ENCODE measurements around the gene WDR4. TPM values are rescaled to one million over a fixed set of nuclear protein-coding genes. Genes with fewer than 3 reads are reported as not detected.

The WDR4 gene
- total and polyA plus RNA-seq, 2 of the 13 experiments (the other 11 are each of a cell fraction or from before 2014, with no cell fraction given) = 11.3 to 14.4 TPM

GRCh38 chr21:42892582-42892930, 13.2 kb upstream of the WDR4 start:
- in situ Hi-C loops (cut with HindIII; ENCODE audit: extremely low pct_ligation_motif_present, low pct_unique_long_range_greater_than_20kb) (no loop called here), intact Hi-C loops (cut with micrococcal nuclease; ENCODE audit: unreplicated experiment) (no loop called here)
- Histone ChIP-seq H3K9me3 (ENCODE audit: low read length) (no peaks in the 10 kb centered on the region), H3K4me1 (ENCODE audit: insufficient read depth, low read length) (peaks cover 18% of the 10 kb centered on the region), H3K79me2 (ENCODE audit: insufficient read depth, low read length) (peaks cover 13% of the 10 kb centered on the region), H3K4me3 (replicated peaks in 1 of 3; ENCODE audit: insufficient read depth in 1 of 3, low read depth in 2 of 3, low read length in 3 of 3) (peak overlapping the region; percentile 51 to 99 (median 75); a peak in 5 of 6 replicates), H3K4me2 (ENCODE audit: low read depth, low read length) (peak overlapping the region; percentile 76), H4K20me1 (ENCODE audit: insufficient read depth, low read length) (no peaks in the 10 kb centered on the region), H3K36me3 (replicated peaks in 1 of 2; ENCODE audit: control insufficient read depth in 1 of 2, insufficient read depth in 2 of 2, low read length in 2 of 2) (peaks cover 0 to 4% of the 10 kb centered on the region in 2 experiments; a peak in 3 of 5 replicates), H2AFZ (ENCODE audit: low read length) (no peak overlapping the region), H3K27me3 (ENCODE audit: control insufficient read depth in 1 of 2, insufficient read depth in 2 of 2, low read length in 2 of 2) (no peaks in the 10 kb centered on the region; a peak in 1 of 5 replicates), H3K9ac (ENCODE audit: insufficient read depth, low read depth, low read length) (peak overlapping the region; percentile 93), H3K27ac (ENCODE audit: extremely low read length, insufficient read depth, low read length) (peak overlapping the region; percentile 88)
- CTCF ChIA-PET (ENCODE audit: low intra/inter-chr PET ratio, low total read pairs) = no interaction called here
- ATAC-seq (peak; percentile 66), DNase-seq (ENCODE audit: low spot score) (peak; percentile 9), FAIRE-seq (no peak)
- 14% methylated on average over 18 of the region's 18 CpGs for WGBS (ENCODE audit: low lambda C conversion rate)
- TSS peak; percentile 95 for BruUV-seq (replicated peaks)
- POLR2A ChIA-PET = interaction anchor here (0.7 to 2.6 kb wide), 11 partner anchors 12 to 159 kb away, joined by 3 to 26 read pairs (median 6); partner anchors contain the start of gene PKNOX1
- TF ChIP-seq U2AF2 (IDR thresholded peaks at IDR 0.05; ENCODE audit: low read depth, low read length) = 0 out of 2 replicates have a peak, but pooled peaks have one; percentile 34
- no peak for TF ChIP-seq KIAA2018 (CRISPR knock-in tag; IDR thresholded peaks at IDR 0.05; ENCODE audit: borderline replicate concordance)
- no peak for TF ChIP-seq HOXD1 (CRISPR knock-in tag; IDR thresholded peaks at IDR 0.05)
- TF ChIP-seq ATF4 (CRISPR knock-in tag; IDR thresholded peaks at IDR 0.05) = peak in 1 of 2 experiments; percentile 24; a peak in 1 of 4 replicates
- no peak for TF ChIP-seq TP53 (CRISPR knock-in tag; conservative IDR thresholded peaks at IDR 0.05)
- TF ChIP-seq MXD1 (CRISPR knock-in tag; IDR thresholded peaks at IDR 0.05) = no peak
- peak; percentile 46; the same call in 1 of the 2 replicates for TF ChIP-seq BATF2 (CRISPR knock-in tag; IDR thresholded peaks at IDR 0.05)
- TF ChIP-seq HBP1 (CRISPR knock-in tag; IDR thresholded peaks at IDR 0.05; ENCODE audit: low read depth) = 0 out of 2 replicates have a peak, but pooled peaks have one; percentile 21
- no peak for TF ChIP-seq E2F5 (CRISPR knock-in tag; conservative IDR thresholded peaks at IDR 0.05)
- no peak for TF ChIP-seq ZNF883 (CRISPR knock-in tag; IDR thresholded peaks at IDR 0.05; ENCODE audit: not compliant biosample characterization)
- TF ChIP-seq NFE2L2 (IDR thresholded peaks at IDR 0.05; ENCODE audit: low read length) = no peak

Data from HepG2 (cell line).